Measurements from ENCODE around the gene RIPPLY3.

RIPPLY3 gene

DNA sequence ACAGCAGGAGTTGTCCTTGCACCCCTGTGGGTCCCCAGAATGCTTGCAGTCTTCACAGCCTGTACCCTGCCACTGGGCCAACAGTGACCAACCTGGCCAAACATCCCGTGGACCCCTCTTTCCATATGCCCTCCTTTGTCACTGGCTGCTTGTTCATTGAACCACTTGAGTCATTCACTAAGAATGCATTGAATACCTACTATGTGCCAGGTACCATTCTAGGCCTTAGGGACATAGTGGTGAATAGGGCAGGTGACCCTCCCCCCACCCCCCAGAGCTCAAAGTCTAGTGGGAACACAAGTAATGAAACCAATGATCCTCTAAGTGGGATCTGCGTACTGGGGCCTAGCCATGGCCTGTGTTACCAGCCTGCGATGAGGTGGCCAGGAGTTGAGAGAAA is 38.1 kb downstream of the RIPPLY3 start:
- Histone ChIP-seq H3K36me3 (ENCODE audit: control insufficient read depth in 2 of 2, insufficient read depth in 1 of 2, low read length in 2 of 2) (no peaks in the 10 kb centered on the region), H3K27ac (ENCODE audit: extremely low read depth, low read depth, low read length) (no peak overlapping the region), H3K9me3 (ENCODE audit: control insufficient read depth, insufficient read depth, low read depth, low read length) (no peaks in the 10 kb centered on the region), H3K4me3 (ENCODE audit: low read depth, low read length) (no peak overlapping the region), H3K4me1 (ENCODE audit: control insufficient read depth, insufficient read depth, low read length) (no peaks in the 10 kb centered on the region)
- no peak for TF ChIP-seq ZNF239 (tag by site-specific recombination; IDR thresholded peaks at IDR 0.05)
- TF ChIP-seq HOXA7 (CRISPR knock-in tag; IDR thresholded peaks at IDR 0.05; ENCODE audit: borderline replicate concordance): no peak
- TF ChIP-seq ZNF785 (tag by site-specific recombination; IDR thresholded peaks at IDR 0.05): no peak
- TF ChIP-seq ZNF16 (tag by site-specific recombination; IDR thresholded peaks at IDR 0.05; ENCODE audit: low read depth): no peak
- no peak for TF ChIP-seq ZNF133 (tag by site-specific recombination; IDR thresholded peaks at IDR 0.05)
- TF ChIP-seq ZNF660 (tag by site-specific recombination; IDR thresholded peaks at IDR 0.05): no peak
- TF ChIP-seq, protein P1, sequence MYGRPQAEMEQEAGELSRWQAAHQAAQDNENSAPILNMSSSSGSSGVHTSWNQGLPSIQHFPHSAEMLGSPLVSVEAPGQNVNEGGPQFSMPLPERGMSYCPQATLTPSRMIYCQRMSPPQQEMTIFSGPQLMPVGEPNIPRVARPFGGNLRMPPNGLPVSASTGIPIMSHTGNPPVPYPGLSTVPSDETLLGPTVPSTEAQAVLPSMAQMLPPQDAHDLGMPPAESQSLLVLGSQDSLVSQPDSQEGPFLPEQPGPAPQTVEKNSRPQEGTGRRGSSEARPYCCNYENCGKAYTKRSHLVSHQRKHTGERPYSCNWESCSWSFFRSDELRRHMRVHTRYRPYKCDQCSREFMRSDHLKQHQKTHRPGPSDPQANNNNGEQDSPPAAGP (tag by site-specific recombination; IDR thresholded peaks at IDR 0.05): no peak
- CTCF ChIA-PET: interaction anchor here (1.5 kb wide), 1 partner anchor 35 kb away, joined by 3 read pairs; no protein-coding TSS in a partner anchor
- POLR2A ChIA-PET: no interaction called here

DNA sequence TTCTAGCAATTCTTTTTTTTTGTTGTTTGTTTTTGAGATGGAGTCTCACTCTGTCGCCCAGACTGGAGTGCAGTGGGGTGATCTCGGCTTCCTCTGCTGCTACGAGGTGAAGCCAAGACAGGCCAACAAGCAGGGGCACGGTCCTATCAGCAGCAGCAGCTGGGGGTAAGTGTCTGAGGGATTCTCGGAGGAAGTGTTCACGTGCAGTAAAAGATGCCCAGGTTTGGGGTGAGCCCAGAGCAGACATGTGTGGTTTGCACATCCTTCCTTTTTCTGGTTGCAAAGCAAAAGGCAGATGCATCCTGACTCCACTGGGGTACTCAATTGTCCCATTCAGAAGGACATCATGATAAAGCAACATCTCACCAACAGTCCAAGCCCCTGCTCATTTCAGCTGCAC is 38.6 kb downstream of the RIPPLY3 start:
- no peak for TF ChIP-seq ZNF530 (tag by site-specific recombination; IDR thresholded peaks at IDR 0.05; ENCODE audit: low read depth)
- TF ChIP-seq, protein P2, sequence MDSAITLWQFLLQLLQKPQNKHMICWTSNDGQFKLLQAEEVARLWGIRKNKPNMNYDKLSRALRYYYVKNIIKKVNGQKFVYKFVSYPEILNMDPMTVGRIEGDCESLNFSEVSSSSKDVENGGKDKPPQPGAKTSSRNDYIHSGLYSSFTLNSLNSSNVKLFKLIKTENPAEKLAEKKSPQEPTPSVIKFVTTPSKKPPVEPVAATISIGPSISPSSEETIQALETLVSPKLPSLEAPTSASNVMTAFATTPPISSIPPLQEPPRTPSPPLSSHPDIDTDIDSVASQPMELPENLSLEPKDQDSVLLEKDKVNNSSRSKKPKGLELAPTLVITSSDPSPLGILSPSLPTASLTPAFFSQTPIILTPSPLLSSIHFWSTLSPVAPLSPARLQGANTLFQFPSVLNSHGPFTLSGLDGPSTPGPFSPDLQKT (IDR thresholded peaks at IDR 0.05; ENCODE audit: borderline replicate concordance, low read depth, low read length): no peak
- no peak for TF ChIP-seq ZNF133 (tag by site-specific recombination; IDR thresholded peaks at IDR 0.05)
- no peaks in the 10 kb centered on the region for H3K36me3 ChIP-seq (ENCODE audit: control insufficient read depth in 2 of 2, insufficient read depth in 1 of 2, low read length in 2 of 2)
- no peak overlapping the region for H3K27ac ChIP-seq (ENCODE audit: extremely low read depth, low read depth, low read length)
- ChIA-PET POLR2A (no interaction called here), CTCF (interaction anchor here (1.5 kb wide), 1 partner anchor 35 kb away, joined by 3 read pairs; no protein-coding TSS in a partner anchor)
- H3K4me3 ChIP-seq (ENCODE audit: low read depth, low read length): no peak overlapping the region
- no peaks in the 10 kb centered on the region for H3K9me3 ChIP-seq (ENCODE audit: control insufficient read depth, insufficient read depth, low read depth, low read length)
- no peaks in the 10 kb centered on the region for H3K4me1 ChIP-seq (ENCODE audit: control insufficient read depth, insufficient read depth, low read length)

DNA sequence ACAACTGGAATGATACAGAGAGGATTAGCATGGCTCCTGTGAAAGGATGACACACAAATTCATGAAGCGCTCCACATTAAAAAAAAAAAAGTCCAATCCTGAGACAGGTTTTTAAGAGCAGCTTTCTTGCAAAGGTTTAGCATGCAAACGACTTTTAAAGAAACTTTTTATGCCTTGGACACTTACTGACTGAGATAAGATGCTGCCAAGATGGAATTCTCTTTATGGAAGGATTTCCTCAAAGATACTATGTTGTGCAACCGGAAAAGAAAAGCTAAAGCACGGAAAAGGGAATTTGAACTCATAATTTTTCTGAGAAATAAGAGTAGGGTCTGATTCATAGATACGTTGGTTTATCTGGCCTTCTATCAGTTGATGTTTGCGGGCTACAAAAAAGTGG is 39.1 kb downstream of the RIPPLY3 start:
- CTCF ChIA-PET: interaction anchor here (0.7 to 1.5 kb wide), 2 partner anchors 35 to 1308 kb away, joined by 3 to 4 read pairs; no protein-coding TSS in a partner anchor
- POLR2A ChIA-PET: no interaction called here
- TF ChIP-seq KLF7 (tag by site-specific recombination; IDR thresholded peaks at IDR 0.05; ENCODE audit: borderline replicate concordance) (no peak), PRDM1 (tag by site-specific recombination; IDR thresholded peaks at IDR 0.05) (no peak)
- TF ChIP-seq, protein P3, sequence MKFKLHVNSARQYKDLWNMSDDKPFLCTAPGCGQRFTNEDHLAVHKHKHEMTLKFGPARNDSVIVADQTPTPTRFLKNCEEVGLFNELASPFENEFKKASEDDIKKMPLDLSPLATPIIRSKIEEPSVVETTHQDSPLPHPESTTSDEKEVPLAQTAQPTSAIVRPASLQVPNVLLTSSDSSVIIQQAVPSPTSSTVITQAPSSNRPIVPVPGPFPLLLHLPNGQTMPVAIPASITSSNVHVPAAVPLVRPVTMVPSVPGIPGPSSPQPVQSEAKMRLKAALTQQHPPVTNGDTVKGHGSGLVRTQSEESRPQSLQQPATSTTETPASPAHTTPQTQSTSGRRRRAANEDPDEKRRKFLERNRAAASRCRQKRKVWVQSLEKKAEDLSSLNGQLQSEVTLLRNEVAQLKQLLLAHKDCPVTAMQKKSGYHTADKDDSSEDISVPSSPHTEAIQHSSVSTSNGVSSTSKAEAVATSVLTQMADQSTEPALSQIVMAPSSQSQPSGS (tag by site-specific recombination; IDR thresholded peaks at IDR 0.05; ENCODE audit: low read depth): no peak
- TF ChIP-seq, protein P4, sequence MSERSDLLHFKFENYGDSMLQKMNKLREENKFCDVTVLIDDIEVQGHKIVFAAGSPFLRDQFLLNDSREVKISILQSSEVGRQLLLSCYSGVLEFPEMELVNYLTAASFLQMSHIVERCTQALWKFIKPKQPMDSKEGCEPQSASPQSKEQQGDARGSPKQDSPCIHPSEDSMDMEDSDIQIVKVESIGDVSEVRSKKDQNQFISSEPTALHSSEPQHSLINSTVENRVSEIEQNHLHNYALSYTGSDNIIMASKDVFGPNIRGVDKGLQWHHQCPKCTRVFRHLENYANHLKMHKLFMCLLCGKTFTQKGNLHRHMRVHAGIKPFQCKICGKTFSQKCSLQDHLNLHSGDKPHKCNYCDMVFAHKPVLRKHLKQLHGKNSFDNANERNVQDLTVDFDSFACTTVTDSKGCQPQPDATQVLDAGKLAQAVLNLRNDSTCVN (tag by site-specific recombination; optimal IDR thresholded peaks at IDR 0.05): no peak
- H3K9me3 ChIP-seq (ENCODE audit: control insufficient read depth, insufficient read depth, low read depth, low read length): no peaks in the 10 kb centered on the region
- H3K27ac ChIP-seq (ENCODE audit: extremely low read depth, low read depth, low read length): no peak overlapping the region
- H3K36me3 ChIP-seq (ENCODE audit: control insufficient read depth in 2 of 2, insufficient read depth in 1 of 2, low read length in 2 of 2): no peaks in the 10 kb centered on the region
- no peaks in the 10 kb centered on the region for H3K4me1 ChIP-seq (ENCODE audit: control insufficient read depth, insufficient read depth, low read length)
- no peak overlapping the region for H3K4me3 ChIP-seq (ENCODE audit: low read depth, low read length)

DNA sequence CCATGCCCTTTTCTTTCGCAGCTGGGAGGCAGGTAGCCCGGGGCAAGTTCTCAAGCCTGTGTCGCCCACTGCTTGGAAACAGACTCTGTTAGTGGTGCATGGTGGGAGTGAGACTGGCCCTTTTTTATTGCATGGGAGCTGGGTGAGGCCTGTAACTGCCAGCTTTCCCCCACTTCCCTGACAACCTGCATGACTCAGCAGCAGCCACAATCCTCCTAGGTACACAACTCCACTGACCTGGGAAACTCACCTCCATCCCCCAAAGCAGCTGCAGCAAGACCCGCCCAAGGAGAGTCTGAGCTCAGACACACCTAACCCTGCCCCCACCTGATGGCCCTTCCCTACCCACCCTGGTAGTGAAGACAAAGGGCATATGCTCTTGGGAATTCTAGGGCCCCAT is 40.6 kb downstream of the RIPPLY3 start:
- Histone ChIP-seq H3K4me1 (ENCODE audit: control insufficient read depth, insufficient read depth, low read length) (no peaks in the 10 kb centered on the region), H3K36me3 (ENCODE audit: control insufficient read depth in 2 of 2, insufficient read depth in 1 of 2, low read length in 2 of 2) (no peaks in the 10 kb centered on the region), H3K27ac (ENCODE audit: extremely low read depth, low read depth, low read length) (no peak overlapping the region), H3K9me3 (ENCODE audit: control insufficient read depth, insufficient read depth, low read depth, low read length) (no peaks in the 10 kb centered on the region), H3K4me3 (ENCODE audit: low read depth, low read length) (no peak overlapping the region)
- ChIA-PET CTCF (interaction anchor here (0.6 kb wide), 1 partner anchor 53 kb away, joined by 3 read pairs; no protein-coding TSS in a partner anchor), POLR2A (no interaction called here)
- TF ChIP-seq KLF1 (tag by site-specific recombination; IDR thresholded peaks at IDR 0.05) (0 out of 2 replicates have a peak, but pooled peaks have one; percentile 25), ZNF140 (tag by site-specific recombination; IDR thresholded peaks at IDR 0.05) (no peak), SP7 (tag by site-specific recombination; IDR thresholded peaks at IDR 0.05) (no peak), EGR2 (tag by site-specific recombination; IDR thresholded peaks at IDR 0.05; ENCODE audit: low read depth) (peak; percentile 71), ZFHX2 (tag by site-specific recombination; conservative IDR thresholded peaks at IDR 0.05) (peak; percentile 51; the same call in 1 of the 2 replicates)
- TF ChIP-seq, protein P1 (tag by site-specific recombination; IDR thresholded peaks at IDR 0.05): 0 out of 2 replicates have a peak, but pooled peaks have one; percentile 76
- TF ChIP-seq, protein P5, sequence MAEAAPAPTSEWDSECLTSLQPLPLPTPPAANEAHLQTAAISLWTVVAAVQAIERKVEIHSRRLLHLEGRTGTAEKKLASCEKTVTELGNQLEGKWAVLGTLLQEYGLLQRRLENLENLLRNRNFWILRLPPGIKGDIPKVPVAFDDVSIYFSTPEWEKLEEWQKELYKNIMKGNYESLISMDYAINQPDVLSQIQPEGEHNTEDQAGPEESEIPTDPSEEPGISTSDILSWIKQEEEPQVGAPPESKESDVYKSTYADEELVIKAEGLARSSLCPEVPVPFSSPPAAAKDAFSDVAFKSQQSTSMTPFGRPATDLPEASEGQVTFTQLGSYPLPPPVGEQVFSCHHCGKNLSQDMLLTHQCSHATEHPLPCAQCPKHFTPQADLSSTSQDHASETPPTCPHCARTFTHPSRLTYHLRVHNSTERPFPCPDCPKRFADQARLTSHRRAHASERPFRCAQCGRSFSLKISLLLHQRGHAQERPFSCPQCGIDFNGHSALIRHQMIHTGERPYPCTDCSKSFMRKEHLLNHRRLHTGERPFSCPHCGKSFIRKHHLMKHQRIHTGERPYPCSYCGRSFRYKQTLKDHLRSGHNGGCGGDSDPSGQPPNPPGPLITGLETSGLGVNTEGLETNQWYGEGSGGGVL (tag by site-specific recombination; IDR thresholded peaks at IDR 0.05): peak; percentile 59

All from HEK293 (cell line).